Panc1 (cell line): ENCODE measurements around the gene KCNMA1. TPM values are rescaled to one million over a fixed set of nuclear protein-coding genes. Genes with fewer than 3 reads are reported as not detected.

Experiments
- ATAC-seq: fragments of 200-7000 bp; cut with Tn5 transposase; 2 replicates; pipeline ENCODE4 v1.9.1; 2020; ENCODE audit warnings: mild to moderate bottlenecking, moderate library complexity
- BruUV-seq: library from RNA; stranded (reverse); fragments of 400-500 nt; replicated peaks from 2 replicates; lab custom pipeline; 2021; lab: Mats Ljungman, UMichigan
- CTCF ChIA-PET: fragments of 300-600 bp; sonication (Branson Sonifier 250); formaldehyde crosslinking; loops from one replicate; lab custom pipeline; 2022; ENCODE audit warnings: antibody characterized with exemption; lab: Charles Lee
- POLR2A ChIA-PET: fragments of 300-600 bp; sonication (Branson Sonifier 250); formaldehyde crosslinking; loops from one replicate; lab custom pipeline; 2022; ENCODE audit warnings: antibody characterized with exemption; lab: Charles Lee
- DNase-seq: peaks from one replicate; pipeline ENCODE4 v3.0.0-alpha.2; 2010; ENCODE audit warnings: low read depth, low spot score
- H3K27ac ChIP-seq: 2 replicates; pipeline ENCODE4 v1.5.1; 2011; ENCODE audit warnings: mild to moderate bottlenecking, low read length, inconsistent platforms
- H3K27me3 ChIP-seq: fragments of 200-500 bp; sonication (Bioruptor generic); 2 replicates; pipeline ENCODE4 v1.6.0; 2014; ENCODE audit warnings: low read length, inconsistent platforms; ENCODE audit not compliant: control insufficient read depth, insufficient read depth
- H3K36me3 ChIP-seq: fragments of 200-500 bp; sonication (Bioruptor generic); 2 replicates; pipeline ENCODE4 v1.5.1; 2014; ENCODE audit warnings: inconsistent platforms, mild to moderate bottlenecking, low read length, moderate library complexity; ENCODE audit not compliant: control insufficient read depth, insufficient read depth
- H3K4me1 ChIP-seq: 2 replicates; pipeline ENCODE4 v1.5.1; 2011; ENCODE audit warnings: inconsistent platforms, mild to moderate bottlenecking, low read length, moderate library complexity; ENCODE audit not compliant: control insufficient read depth, insufficient read depth
- H3K4me3 ChIP-seq, 2 experiments: 2 replicates each; pipeline ENCODE4 v1.5.1; 2011 to 2012; ENCODE audit warnings: low read depth in 2 of 2, low read length in 2 of 2, mild to moderate bottlenecking in 2 of 2, inconsistent platforms in 1 of 2, moderate library complexity in 1 of 2
- H3K9me3 ChIP-seq: fragments of 200-500 bp; sonication (Bioruptor generic); 2 replicates; pipeline ENCODE4 v1.5.1; 2014; ENCODE audit warnings: low read depth, mild to moderate bottlenecking, inconsistent platforms, low read length, moderate library complexity; ENCODE audit not compliant: control insufficient read depth, insufficient read depth
- POLR2AphosphoS5 ChIP-seq: IDR thresholded peaks from 2 replicates; pipeline ENCODE4 v1.6.1; 2012; ENCODE audit warnings: mild to moderate bottlenecking, low read depth, low read length, moderate library complexity
- SIN3A ChIP-seq: IDR thresholded peaks from 2 replicates; pipeline ENCODE4 v1.6.1; 2012; ENCODE audit warnings: low read depth, mild to moderate bottlenecking, low read length, moderate library complexity, borderline replicate concordance; ENCODE audit not compliant: insufficient read depth
- TCF7L2 ChIP-seq: IDR thresholded peaks from 2 replicates; pipeline ENCODE4 v1.6.1; 2011; ENCODE audit warnings: mild to moderate bottlenecking, low read depth, low read length, inconsistent platforms
- in situ Hi-C: cut with HindIII; loops from 2 replicates; pipeline ENCODE4 v1.10.0; 2016; ENCODE audit warnings: low sequenced_read_pairs, low pct_unique_long_range_greater_than_20kb
- intact Hi-C: fragments of 100-400 bp; cut with micrococcal nuclease; formaldehyde crosslinking; loops from one replicate; pipeline ENCODE4 v1.10.0; 2022; ENCODE audit not compliant: unreplicated experiment
- total RNA-seq: library from RNA; stranded (reverse); gene quantifications from one replicate; pipeline ENCODE4 v1.2.1, GENCODE V29; 2021; ENCODE audit not compliant: unreplicated experiment
- TF ChIP-seq, protein P1 (sequence below), 2 experiments: IDR thresholded peaks; 2 replicates each; pipeline ENCODE4 v1.6.1; 2011 to 2012; ENCODE audit warnings: low read depth in 2 of 2, control low read depth in 1 of 2, low read length in 1 of 2, mild to moderate bottlenecking in 1 of 2, moderate library complexity in 1 of 2; ENCODE audit not compliant: insufficient read depth in 1 of 2
- TF ChIP-seq, protein P2 (sequence below): fragments of 450-650 bp; IDR thresholded peaks from 2 replicates; pipeline ENCODE4 v1.5.1; 2017; ENCODE audit warnings: mild to moderate bottlenecking

Gene KCNMA1
- total RNA-seq, 1 experiment from 2014 or later = 91.9 TPM

DNA sequence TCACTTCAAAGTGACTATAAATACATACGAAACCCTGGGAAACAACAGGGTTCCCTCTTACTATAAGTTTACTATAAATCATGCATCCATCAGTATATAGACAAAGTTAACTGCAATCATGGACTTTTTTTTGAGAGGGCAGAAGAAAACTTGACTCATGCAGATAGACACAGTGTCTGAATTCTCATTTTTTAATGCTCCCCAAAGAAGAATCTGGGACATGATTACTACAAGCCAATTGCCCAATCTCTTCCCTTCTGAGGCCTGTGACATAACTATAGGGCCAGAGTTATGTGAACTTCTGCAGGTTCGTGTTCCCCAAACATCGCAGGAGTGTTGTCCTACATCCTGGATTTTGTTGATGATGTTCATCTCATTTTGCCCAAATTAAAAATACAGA lies 376.5 kb downstream of the KCNMA1 start:
- Histone ChIP-seq H3K9me3 (no peaks in the 10 kb centered on the region), H3K27ac (no peak overlapping the region), H3K4me1 (no peaks in the 10 kb centered on the region), H3K27me3 (no peaks in the 10 kb centered on the region), H3K36me3 (no peaks in the 10 kb centered on the region), H3K4me3 (no peak overlapping the region)
- BruUV-seq = no TSS peak
- ATAC-seq (no peak), DNase-seq (no peak)
- in situ Hi-C loops (no loop called here), intact Hi-C loops (no loop called here)
- TF ChIP-seq TCF7L2 (no peak), POLR2AphosphoS5 (no peak), SIN3A (no peak)
- TF ChIP-seq, protein P1, sequence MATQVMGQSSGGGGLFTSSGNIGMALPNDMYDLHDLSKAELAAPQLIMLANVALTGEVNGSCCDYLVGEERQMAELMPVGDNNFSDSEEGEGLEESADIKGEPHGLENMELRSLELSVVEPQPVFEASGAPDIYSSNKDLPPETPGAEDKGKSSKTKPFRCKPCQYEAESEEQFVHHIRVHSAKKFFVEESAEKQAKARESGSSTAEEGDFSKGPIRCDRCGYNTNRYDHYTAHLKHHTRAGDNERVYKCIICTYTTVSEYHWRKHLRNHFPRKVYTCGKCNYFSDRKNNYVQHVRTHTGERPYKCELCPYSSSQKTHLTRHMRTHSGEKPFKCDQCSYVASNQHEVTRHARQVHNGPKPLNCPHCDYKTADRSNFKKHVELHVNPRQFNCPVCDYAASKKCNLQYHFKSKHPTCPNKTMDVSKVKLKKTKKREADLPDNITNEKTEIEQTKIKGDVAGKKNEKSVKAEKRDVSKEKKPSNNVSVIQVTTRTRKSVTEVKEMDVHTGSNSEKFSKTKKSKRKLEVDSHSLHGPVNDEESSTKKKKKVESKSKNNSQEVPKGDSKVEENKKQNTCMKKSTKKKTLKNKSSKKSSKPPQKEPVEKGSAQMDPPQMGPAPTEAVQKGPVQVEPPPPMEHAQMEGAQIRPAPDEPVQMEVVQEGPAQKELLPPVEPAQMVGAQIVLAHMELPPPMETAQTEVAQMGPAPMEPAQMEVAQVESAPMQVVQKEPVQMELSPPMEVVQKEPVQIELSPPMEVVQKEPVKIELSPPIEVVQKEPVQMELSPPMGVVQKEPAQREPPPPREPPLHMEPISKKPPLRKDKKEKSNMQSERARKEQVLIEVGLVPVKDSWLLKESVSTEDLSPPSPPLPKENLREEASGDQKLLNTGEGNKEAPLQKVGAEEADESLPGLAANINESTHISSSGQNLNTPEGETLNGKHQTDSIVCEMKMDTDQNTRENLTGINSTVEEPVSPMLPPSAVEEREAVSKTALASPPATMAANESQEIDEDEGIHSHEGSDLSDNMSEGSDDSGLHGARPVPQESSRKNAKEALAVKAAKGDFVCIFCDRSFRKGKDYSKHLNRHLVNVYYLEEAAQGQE (IDR thresholded peaks at IDR 0.05; ENCODE audit: insufficient read depth in 1 of 2, low read depth in 2 of 2, low read length in 1 of 2) = no peak
- TF ChIP-seq, protein P2, sequence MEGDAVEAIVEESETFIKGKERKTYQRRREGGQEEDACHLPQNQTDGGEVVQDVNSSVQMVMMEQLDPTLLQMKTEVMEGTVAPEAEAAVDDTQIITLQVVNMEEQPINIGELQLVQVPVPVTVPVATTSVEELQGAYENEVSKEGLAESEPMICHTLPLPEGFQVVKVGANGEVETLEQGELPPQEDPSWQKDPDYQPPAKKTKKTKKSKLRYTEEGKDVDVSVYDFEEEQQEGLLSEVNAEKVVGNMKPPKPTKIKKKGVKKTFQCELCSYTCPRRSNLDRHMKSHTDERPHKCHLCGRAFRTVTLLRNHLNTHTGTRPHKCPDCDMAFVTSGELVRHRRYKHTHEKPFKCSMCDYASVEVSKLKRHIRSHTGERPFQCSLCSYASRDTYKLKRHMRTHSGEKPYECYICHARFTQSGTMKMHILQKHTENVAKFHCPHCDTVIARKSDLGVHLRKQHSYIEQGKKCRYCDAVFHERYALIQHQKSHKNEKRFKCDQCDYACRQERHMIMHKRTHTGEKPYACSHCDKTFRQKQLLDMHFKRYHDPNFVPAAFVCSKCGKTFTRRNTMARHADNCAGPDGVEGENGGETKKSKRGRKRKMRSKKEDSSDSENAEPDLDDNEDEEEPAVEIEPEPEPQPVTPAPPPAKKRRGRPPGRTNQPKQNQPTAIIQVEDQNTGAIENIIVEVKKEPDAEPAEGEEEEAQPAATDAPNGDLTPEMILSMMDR = no peak
- ChIA-PET CTCF (no interaction called here), POLR2A (no interaction called here)

DNA sequence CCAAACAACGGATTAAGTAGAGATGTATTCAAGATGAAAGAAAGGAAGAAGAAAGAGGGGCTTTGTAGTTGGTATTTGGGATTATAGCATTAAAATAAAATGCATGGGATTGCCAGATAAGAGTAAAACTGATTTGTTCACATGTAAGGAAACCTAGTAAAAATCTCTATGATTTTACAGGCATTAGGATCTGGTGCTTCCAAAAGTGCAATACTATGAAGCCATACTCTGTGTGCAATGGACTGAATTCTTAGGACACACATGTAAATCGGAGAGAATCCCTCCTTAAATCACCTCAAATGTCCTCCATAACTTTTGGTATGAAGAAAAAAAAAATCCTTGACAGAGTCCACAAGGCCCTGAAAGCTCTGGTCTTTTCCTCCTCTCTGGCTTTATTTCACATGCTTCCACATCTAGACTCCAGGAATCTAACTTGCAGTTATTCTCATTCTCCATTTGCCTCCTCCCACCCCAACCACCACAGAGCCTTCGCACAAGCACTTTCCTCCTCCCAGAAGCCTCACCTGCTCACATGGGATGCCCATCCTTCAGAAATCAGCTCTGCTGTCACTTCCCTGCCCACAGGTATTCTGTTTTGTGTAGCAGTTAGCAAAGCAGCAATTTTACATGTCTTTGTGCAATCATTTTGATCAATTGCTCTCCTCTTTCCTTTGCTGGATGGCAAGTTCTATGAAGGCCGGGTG lies 378.3 kb downstream of the KCNMA1 start:
- Histone ChIP-seq H3K4me3 (no peak overlapping the region), H3K27me3 (no peaks in the 10 kb centered on the region), H3K9me3 (no peaks in the 10 kb centered on the region), H3K36me3 (no peaks in the 10 kb centered on the region), H3K4me1 (no peaks in the 10 kb centered on the region), H3K27ac (no peak overlapping the region)
- no peak for ATAC-seq
- CTCF ChIA-PET = no interaction called here
- BruUV-seq = no TSS peak
- in situ Hi-C loops (no loop called here), intact Hi-C loops (no loop called here)
- TF ChIP-seq SIN3A = no peak
- POLR2A ChIA-PET = no interaction called here
- no peak for DNase-seq

GRCh38 chr10:77256346-77256745 lies 381.3 kb downstream of the KCNMA1 start:
- in situ Hi-C loops = no loop called here
- DNase-seq = no peak
- no TSS peak for BruUV-seq
- ATAC-seq = no peak
- no peaks in the 10 kb centered on the region for H3K9me3 ChIP-seq
- no peaks in the 10 kb centered on the region for H3K4me1 ChIP-seq
- no peak for TF ChIP-seq TCF7L2
- no peak for TF ChIP-seq SIN3A
- TF ChIP-seq, protein P1 (IDR thresholded peaks at IDR 0.05; ENCODE audit: insufficient read depth in 1 of 2, low read depth in 2 of 2, low read length in 1 of 2) = no peak
- TF ChIP-seq POLR2AphosphoS5 = no peak
- TF ChIP-seq, protein P2 = no peak
- CTCF ChIA-PET = no interaction called here
- no peak overlapping the region for H3K27ac ChIP-seq
- intact Hi-C loops = no loop called here
- H3K4me3 ChIP-seq = no peak overlapping the region
- POLR2A ChIA-PET = no interaction called here
- H3K27me3 ChIP-seq = no peaks in the 10 kb centered on the region
- no peaks in the 10 kb centered on the region for H3K36me3 ChIP-seq
